Calu3 (cell line): ENCODE results near the gene ATP13A3. TPM values are rescaled to one million over a fixed set of nuclear protein-coding genes. Genes with fewer than 3 reads are reported as not detected.

Experiments used
- BruUV-seq: library from RNA; stranded (reverse); fragments of 400-500 nt; replicated peaks from 2 replicates; lab custom pipeline; 2021; lab: Mats Ljungman, UMichigan
- CTCF ChIA-PET: fragments of 300-600 bp; sonication (Branson Sonifier 250); formaldehyde crosslinking; loops from one replicate; lab custom pipeline; 2022; ENCODE audit warnings: antibody characterized with exemption; lab: Charles Lee
- DNase-seq: peaks from one replicate; pipeline ENCODE4 v3.0.0; 2022
- H3K27ac Mint-ChIP-seq: one replicate; pipeline ENCODE4 v1.8.0; 2022; ENCODE audit warnings: mixed read lengths; ENCODE audit not compliant: unreplicated experiment
- H3K27me3 Mint-ChIP-seq: one replicate; pipeline ENCODE4 v1.8.0; 2022; ENCODE audit warnings: mixed read lengths; ENCODE audit not compliant: unreplicated experiment
- H3K36me3 Mint-ChIP-seq: one replicate; pipeline ENCODE4 v1.8.0; 2022; ENCODE audit warnings: mild to moderate bottlenecking, moderate library complexity, mixed read lengths; ENCODE audit not compliant: insufficient read depth, unreplicated experiment
- H3K4me1 Mint-ChIP-seq: one replicate; pipeline ENCODE4 v1.8.0; 2022; ENCODE audit warnings: mild to moderate bottlenecking, low read depth, mixed read lengths; ENCODE audit not compliant: unreplicated experiment
- H3K4me3 Mint-ChIP-seq: one replicate; pipeline ENCODE4 v1.8.0; 2022; ENCODE audit warnings: mild to moderate bottlenecking, low read depth, moderate library complexity, mixed read lengths; ENCODE audit not compliant: unreplicated experiment
- H3K9me3 Mint-ChIP-seq: one replicate; pipeline ENCODE4 v1.8.0; 2022; ENCODE audit warnings: low read depth, mixed read lengths; ENCODE audit not compliant: unreplicated experiment
- CTCF ChIP-seq: fragments of 200-600 bp; IDR thresholded peaks from one replicate; pipeline ENCODE4 v1.8.0; 2022; ENCODE audit warnings: antibody characterized with exemption; ENCODE audit not compliant: unreplicated experiment
- intact Hi-C: fragments of 100-400 bp; cut with micrococcal nuclease; formaldehyde crosslinking; loops from one replicate; pipeline ENCODE4 v1.10.0; 2022; ENCODE audit not compliant: unreplicated experiment
- total RNA-seq: library from RNA; stranded (reverse); gene quantifications from 2 replicates; pipeline ENCODE4 v1.2.3, GENCODE V29; 2022

The ATP13A3 gene
- total RNA-seq, 1 experiment from 2014 or later = 229 TPM

GRCh38 chr3:194401868-194402329 lies 84.9 kb downstream of the ATP13A3 start:
- no peaks in the 10 kb centered on the region for H3K9me3 Mint-ChIP-seq
- BruUV-seq = no TSS peak
- H3K27me3 Mint-ChIP-seq = peaks cover 11% of the 10 kb centered on the region
- CTCF ChIA-PET = no interaction called here
- H3K4me3 Mint-ChIP-seq = no peak overlapping the region
- peaks cover 32% of the 10 kb centered on the region for H3K36me3 Mint-ChIP-seq
- intact Hi-C loops = no loop called here
- DNase-seq = no peak
- TF ChIP-seq CTCF = no peak
- peaks cover 9% of the 10 kb centered on the region for H3K4me1 Mint-ChIP-seq
- peak overlapping the region; percentile 32 for H3K27ac Mint-ChIP-seq

- peaks cover 17% of the 10 kb centered on the region for H3K27me3 Mint-ChIP-seq
- no TSS peak for BruUV-seq
- DNase-seq = no peak
- intact Hi-C loops = no loop called here
- TF ChIP-seq CTCF = no peak
- no peaks in the 10 kb centered on the region for H3K9me3 Mint-ChIP-seq
- CTCF ChIA-PET = no interaction called here
- peaks cover 9% of the 10 kb centered on the region for H3K4me1 Mint-ChIP-seq
- peaks cover 29% of the 10 kb centered on the region for H3K36me3 Mint-ChIP-seq
- H3K27ac Mint-ChIP-seq = no peak overlapping the region
- H3K4me3 Mint-ChIP-seq = no peak overlapping the region
These were observed 85.5 kb downstream of the ATP13A3 start for GRCh38 chr3:194401346-194401745.

- BruUV-seq = no TSS peak
- Mint-ChIP-seq H3K4me1 (peaks cover 20% of the 10 kb centered on the region), H3K36me3 (peaks cover 17% of the 10 kb centered on the region), H3K27ac (no peak overlapping the region), H3K9me3 (no peaks in the 10 kb centered on the region), H3K27me3 (peaks cover 27% of the 10 kb centered on the region), H3K4me3 (no peak overlapping the region)
- no peak for TF ChIP-seq CTCF
- CTCF ChIA-PET = no interaction called here
- intact Hi-C loops = no loop called here
- DNase-seq = no peak
These were observed 86.9 kb downstream of the ATP13A3 start for GRCh38 chr3:194399874-194400411.

- Mint-ChIP-seq H3K27ac (no peak within 1 kb of the TSS), H3K9me3 (no peaks in the 10 kb centered on the region), H3K36me3 (peaks cover 9% of the 10 kb centered on the region), H3K4me1 (peaks cover 20% of the 10 kb centered on the region), H3K4me3 (no peak within 1 kb of the TSS), H3K27me3 (peaks cover 27% of the 10 kb centered on the region)
- TF ChIP-seq CTCF = no peak
- intact Hi-C loops = no loop called here
- BruUV-seq = no TSS peak
- no peak for DNase-seq
- CTCF ChIA-PET = interaction anchor here (1.2 kb wide), 1 partner anchor 12 kb away, joined by 5 read pairs; no protein-coding TSS in a partner anchor
These were observed 87.6 kb downstream of the ATP13A3 start, which contains the start of gene GP5 for GRCh38 chr3:194399166-194399565. Gene GP5, minus strand, starts transcription at chr3:194399266. Its CDS starts 984 bp downstream, at chr3:194398282.
